ENCODE measurements around the gene THRA. TPM values are rescaled to one million over a fixed set of nuclear protein-coding genes. Genes with fewer than 3 reads are reported as not detected.

THRA gene
- total and polyA plus RNA-seq, 9 of the 15 experiments (the other 6 are each of a cell fraction or from before 2014, with no cell fraction given) = 0.34 to 23.4 (median 12.7) TPM

- TF ChIP-seq, protein P1, sequence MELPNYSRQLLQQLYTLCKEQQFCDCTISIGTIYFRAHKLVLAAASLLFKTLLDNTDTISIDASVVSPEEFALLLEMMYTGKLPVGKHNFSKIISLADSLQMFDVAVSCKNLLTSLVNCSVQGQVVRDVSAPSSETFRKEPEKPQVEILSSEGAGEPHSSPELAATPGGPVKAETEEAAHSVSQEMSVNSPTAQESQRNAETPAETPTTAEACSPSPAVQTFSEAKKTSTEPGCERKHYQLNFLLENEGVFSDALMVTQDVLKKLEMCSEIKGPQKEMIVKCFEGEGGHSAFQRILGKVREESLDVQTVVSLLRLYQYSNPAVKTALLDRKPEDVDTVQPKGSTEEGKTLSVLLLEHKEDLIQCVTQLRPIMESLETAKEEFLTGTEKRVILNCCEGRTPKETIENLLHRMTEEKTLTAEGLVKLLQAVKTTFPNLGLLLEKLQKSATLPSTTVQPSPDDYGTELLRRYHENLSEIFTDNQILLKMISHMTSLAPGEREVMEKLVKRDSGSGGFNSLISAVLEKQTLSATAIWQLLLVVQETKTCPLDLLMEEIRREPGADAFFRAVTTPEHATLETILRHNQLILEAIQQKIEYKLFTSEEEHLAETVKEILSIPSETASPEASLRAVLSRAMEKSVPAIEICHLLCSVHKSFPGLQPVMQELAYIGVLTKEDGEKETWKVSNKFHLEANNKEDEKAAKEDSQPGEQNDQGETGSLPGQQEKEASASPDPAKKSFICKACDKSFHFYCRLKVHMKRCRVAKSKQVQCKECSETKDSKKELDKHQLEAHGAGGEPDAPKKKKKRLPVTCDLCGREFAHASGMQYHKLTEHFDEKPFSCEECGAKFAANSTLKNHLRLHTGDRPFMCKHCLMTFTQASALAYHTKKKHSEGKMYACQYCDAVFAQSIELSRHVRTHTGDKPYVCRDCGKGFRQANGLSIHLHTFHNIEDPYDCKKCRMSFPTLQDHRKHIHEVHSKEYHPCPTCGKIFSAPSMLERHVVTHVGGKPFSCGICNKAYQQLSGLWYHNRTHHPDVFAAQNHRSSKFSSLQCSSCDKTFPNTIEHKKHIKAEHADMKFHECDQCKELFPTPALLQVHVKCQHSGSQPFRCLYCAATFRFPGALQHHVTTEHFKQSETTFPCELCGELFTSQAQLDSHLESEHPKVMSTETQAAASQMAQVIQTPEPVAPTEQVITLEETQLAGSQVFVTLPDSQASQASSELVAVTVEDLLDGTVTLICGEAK (IDR thresholded peaks at IDR 0.05) = 0 out of 2 replicates have a peak, but pooled peaks have one; percentile 8
- TF ChIP-seq, protein P1 (CRISPR knock-in tag; IDR thresholded peaks at IDR 0.05) = no peak
- TF ChIP-seq ZNF696 (CRISPR knock-in tag; conservative IDR thresholded peaks at IDR 0.05) (no peak), ZC3H8 (IDR thresholded peaks at IDR 0.05) (no peak), E2F6 (IDR thresholded peaks at IDR 0.05; ENCODE audit: borderline replicate concordance in 1 of 2, extremely low read depth in 1 of 2, insufficient read depth in 1 of 2, insufficient read length in 1 of 2, low read depth in 1 of 2, low read length in 1 of 2, poor library complexity in 1 of 2, severe bottlenecking in 1 of 2) (peak in 1 of 2 experiments; percentile 63), SAP30 (IDR thresholded peaks at IDR 0.05; ENCODE audit: borderline replicate concordance, insufficient read depth, low read depth, low read length, poor library complexity, severe bottlenecking) (peak; percentile 20), NFE2L1 (tag; IDR thresholded peaks at IDR 0.05; ENCODE audit: borderline replicate concordance, low read depth) (no peak), ZNF830 (CRISPR knock-in tag; IDR thresholded peaks at IDR 0.05) (0 out of 2 replicates have a peak, but pooled peaks have one; percentile 30)
- TF ChIP-seq, protein P2, sequence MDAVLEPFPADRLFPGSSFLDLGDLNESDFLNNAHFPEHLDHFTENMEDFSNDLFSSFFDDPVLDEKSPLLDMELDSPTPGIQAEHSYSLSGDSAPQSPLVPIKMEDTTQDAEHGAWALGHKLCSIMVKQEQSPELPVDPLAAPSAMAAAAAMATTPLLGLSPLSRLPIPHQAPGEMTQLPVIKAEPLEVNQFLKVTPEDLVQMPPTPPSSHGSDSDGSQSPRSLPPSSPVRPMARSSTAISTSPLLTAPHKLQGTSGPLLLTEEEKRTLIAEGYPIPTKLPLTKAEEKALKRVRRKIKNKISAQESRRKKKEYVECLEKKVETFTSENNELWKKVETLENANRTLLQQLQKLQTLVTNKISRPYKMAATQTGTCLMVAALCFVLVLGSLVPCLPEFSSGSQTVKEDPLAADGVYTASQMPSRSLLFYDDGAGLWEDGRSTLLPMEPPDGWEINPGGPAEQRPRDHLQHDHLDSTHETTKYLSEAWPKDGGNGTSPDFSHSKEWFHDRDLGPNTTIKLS (IDR thresholded peaks at IDR 0.05; ENCODE audit: borderline replicate concordance, low read depth) = 0 out of 2 replicates have a peak, but pooled peaks have one; percentile 20
- TF ChIP-seq, protein P3, sequence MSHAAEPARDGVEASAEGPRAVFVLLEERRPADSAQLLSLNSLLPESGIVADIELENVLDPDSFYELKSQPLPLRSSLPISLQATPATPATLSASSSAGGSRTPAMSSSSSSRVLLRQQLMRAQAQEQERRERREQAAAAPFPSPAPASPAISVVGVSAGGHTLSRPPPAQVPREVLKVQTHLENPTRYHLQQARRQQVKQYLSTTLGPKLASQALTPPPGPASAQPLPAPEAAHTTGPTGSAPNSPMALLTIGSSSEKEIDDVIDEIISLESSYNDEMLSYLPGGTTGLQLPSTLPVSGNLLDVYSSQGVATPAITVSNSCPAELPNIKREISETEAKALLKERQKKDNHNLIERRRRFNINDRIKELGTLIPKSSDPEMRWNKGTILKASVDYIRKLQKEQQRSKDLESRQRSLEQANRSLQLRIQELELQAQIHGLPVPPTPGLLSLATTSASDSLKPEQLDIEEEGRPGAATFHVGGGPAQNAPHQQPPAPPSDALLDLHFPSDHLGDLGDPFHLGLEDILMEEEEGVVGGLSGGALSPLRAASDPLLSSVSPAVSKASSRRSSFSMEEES (CRISPR knock-in tag; IDR thresholded peaks at IDR 0.05) = no peak
These were observed 37.1 kb downstream of the THRA start (continued) for GRCh38 chr17:40099619-40100418.

Measured in K562 (cell line).